Measurements from ENCODE around the gene SDHA.

SDHA gene

DNA sequence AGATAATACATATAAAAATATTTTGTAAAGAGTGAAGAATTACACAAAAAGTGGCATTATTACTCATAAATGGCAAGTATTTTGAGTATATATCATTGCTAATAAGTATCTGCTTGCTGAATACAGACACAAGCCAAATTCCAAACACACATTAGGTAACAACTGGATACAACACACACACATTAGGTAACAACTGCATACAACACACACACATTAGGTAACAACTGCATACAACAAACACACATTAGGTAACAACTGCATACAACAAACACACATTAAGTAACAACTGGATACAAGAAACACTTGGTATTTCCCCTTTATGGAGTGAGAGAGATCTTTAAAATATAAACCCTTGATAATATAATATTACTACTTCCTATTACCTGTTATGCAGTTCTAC is 13.7 kb upstream of the SDHA start:
- Histone ChIP-seq H3K36me3 (ENCODE audit: control insufficient read depth in 4 of 4, insufficient read depth in 4 of 4, low read length in 3 of 4) (peaks cover 6 to 50% (median 32%) of the 10 kb centered on the region in 4 experiments), H3K9me3 (ENCODE audit: control extremely low read depth in 1 of 5, control insufficient read depth in 4 of 5, insufficient read depth in 2 of 5, low read depth in 1 of 5, low read length in 4 of 5) (no peaks in the 10 kb centered on the region), H3K27me3 (replicated peaks in 2 of 5; ENCODE audit: control insufficient read depth in 4 of 5, insufficient read depth in 5 of 5, low read length in 4 of 5) (no peaks in the 10 kb centered on the region), H3K4me3 (ENCODE audit: control insufficient read depth in 1 of 7, extremely low read depth in 1 of 7, insufficient read depth in 4 of 7, low read depth in 2 of 7, low read length in 6 of 7) (no peak overlapping the region), H3K4me1 (ENCODE audit: control extremely low read depth in 1 of 4, control insufficient read depth in 4 of 4, insufficient read depth in 4 of 4, low read length in 3 of 4) (no peaks in the 10 kb centered on the region), H3K27ac (ENCODE audit: insufficient read depth in 1 of 2, low read depth in 1 of 2, low read length in 2 of 2, poor library complexity in 1 of 2, severe bottlenecking in 2 of 2) (no peak overlapping the region)
- ChIA-PET POLR2A (no interaction called here), CTCF (interaction anchor here (1.1 kb wide), 2 partner anchors 10 to 16 kb away, joined by 3 to 4 read pairs; no protein-coding TSS in a partner anchor)
- DNase-seq = no peak

DNA sequence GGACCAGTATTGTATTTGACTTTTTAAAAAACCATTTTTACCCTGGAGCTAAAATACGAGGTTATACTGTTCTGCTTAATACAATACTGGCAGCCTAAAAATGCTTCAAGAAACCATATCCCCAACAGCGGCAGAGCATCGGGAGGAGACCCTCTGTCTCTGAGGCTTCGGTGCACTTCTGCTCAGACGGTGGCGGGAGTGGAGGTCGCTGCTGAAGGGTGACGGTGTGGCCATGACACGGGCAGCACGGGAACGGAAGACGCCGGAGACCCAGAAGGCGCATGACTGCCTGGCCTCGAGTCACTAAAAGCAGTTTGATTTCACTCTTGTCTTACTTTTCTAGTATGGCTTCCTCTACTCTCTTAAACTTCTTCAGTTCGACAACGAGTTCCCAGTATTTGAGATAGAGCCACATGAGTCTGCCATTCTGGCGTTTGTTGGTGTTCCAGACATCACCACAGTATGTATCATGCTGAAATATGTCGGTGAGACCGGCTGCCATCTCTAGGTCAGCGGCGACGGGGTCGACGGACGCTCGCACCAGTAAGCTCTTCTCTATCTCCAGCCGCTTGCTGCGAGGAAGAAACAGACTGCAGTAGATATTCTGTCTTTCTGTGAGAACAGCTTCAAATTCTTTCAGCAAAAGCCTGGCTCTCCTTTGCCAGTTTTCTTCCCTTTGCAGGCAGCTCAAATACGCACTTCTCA is 13.0 kb upstream of the SDHA start:
- H3K9me3 ChIP-seq (ENCODE audit: control extremely low read depth in 1 of 5, control insufficient read depth in 4 of 5, insufficient read depth in 2 of 5, low read depth in 1 of 5, low read length in 4 of 5) = no peaks in the 10 kb centered on the region
- H3K27ac ChIP-seq (ENCODE audit: insufficient read depth in 1 of 2, low read depth in 1 of 2, low read length in 2 of 2, poor library complexity in 1 of 2, severe bottlenecking in 2 of 2) = no peak overlapping the region
- H3K4me1 ChIP-seq (ENCODE audit: control extremely low read depth in 1 of 4, control insufficient read depth in 4 of 4, insufficient read depth in 4 of 4, low read length in 3 of 4) = no peaks in the 10 kb centered on the region
- H3K4me3 ChIP-seq (ENCODE audit: control insufficient read depth in 1 of 7, extremely low read depth in 1 of 7, insufficient read depth in 4 of 7, low read depth in 2 of 7, low read length in 6 of 7) = no peak overlapping the region
- no peak for DNase-seq
- 98% methylated on average over 30 of the region's 30 CpGs for WGBS (ENCODE audit: insufficient coverage)
- peaks cover 6 to 50% (median 32%) of the 10 kb centered on the region in 4 experiments for H3K36me3 ChIP-seq (ENCODE audit: control insufficient read depth in 4 of 4, insufficient read depth in 4 of 4, low read length in 3 of 4)
- no peaks in the 10 kb centered on the region for H3K27me3 ChIP-seq (replicated peaks in 2 of 5; ENCODE audit: control insufficient read depth in 4 of 5, insufficient read depth in 5 of 5, low read length in 4 of 5)
- POLR2A ChIA-PET = interaction anchor here (0.7 kb wide), 1 partner anchor 15 kb away, joined by 3 read pairs; no protein-coding TSS in a partner anchor
- CTCF ChIA-PET = interaction anchor here (1.3 kb wide), 1 partner anchor 17 kb away, joined by 4 read pairs; no protein-coding TSS in a partner anchor

- no peak for DNase-seq
- no peak overlapping the region for H3K27ac ChIP-seq (ENCODE audit: insufficient read depth in 1 of 2, low read depth in 1 of 2, low read length in 2 of 2, poor library complexity in 1 of 2, severe bottlenecking in 2 of 2)
- H3K36me3 ChIP-seq (ENCODE audit: control insufficient read depth in 4 of 4, insufficient read depth in 4 of 4, low read length in 3 of 4) = peaks cover 6 to 50% (median 32%) of the 10 kb centered on the region in 4 experiments
- H3K4me3 ChIP-seq (ENCODE audit: control insufficient read depth in 1 of 7, extremely low read depth in 1 of 7, insufficient read depth in 4 of 7, low read depth in 2 of 7, low read length in 6 of 7) = no peak overlapping the region
- H3K27me3 ChIP-seq (replicated peaks in 2 of 5; ENCODE audit: control insufficient read depth in 4 of 5, insufficient read depth in 5 of 5, low read length in 4 of 5) = no peaks in the 10 kb centered on the region
- no peaks in the 10 kb centered on the region for H3K9me3 ChIP-seq (ENCODE audit: control extremely low read depth in 1 of 5, control insufficient read depth in 4 of 5, insufficient read depth in 2 of 5, low read depth in 1 of 5, low read length in 4 of 5)
- ChIA-PET POLR2A (no interaction called here), CTCF (interaction anchor here (1.3 kb wide), 1 partner anchor 8 kb away, joined by 3 read pairs; no protein-coding TSS in a partner anchor)
- WGBS (ENCODE audit: insufficient coverage) = 95% methylated on average over 10 of the region's 11 CpGs
- no peaks in the 10 kb centered on the region for H3K4me1 ChIP-seq (ENCODE audit: control extremely low read depth in 1 of 4, control insufficient read depth in 4 of 4, insufficient read depth in 4 of 4, low read length in 3 of 4)
These were observed 11.7 kb upstream of the SDHA start for GRCh38 chr5:206406-206805.

GRCh38 chr5:206927-207536 is 11.1 kb upstream of the SDHA start:
- Histone ChIP-seq H3K27ac (ENCODE audit: insufficient read depth in 1 of 2, low read depth in 1 of 2, low read length in 2 of 2, poor library complexity in 1 of 2, severe bottlenecking in 2 of 2) (no peak overlapping the region), H3K27me3 (replicated peaks in 2 of 5; ENCODE audit: control insufficient read depth in 4 of 5, insufficient read depth in 5 of 5, low read length in 4 of 5) (no peaks in the 10 kb centered on the region), H3K4me3 (ENCODE audit: control insufficient read depth in 1 of 7, extremely low read depth in 1 of 7, insufficient read depth in 4 of 7, low read depth in 2 of 7, low read length in 6 of 7) (no peak overlapping the region), H3K9me3 (ENCODE audit: control extremely low read depth in 1 of 5, control insufficient read depth in 4 of 5, insufficient read depth in 2 of 5, low read depth in 1 of 5, low read length in 4 of 5) (no peaks in the 10 kb centered on the region), H3K36me3 (ENCODE audit: control insufficient read depth in 4 of 4, insufficient read depth in 4 of 4, low read length in 3 of 4) (peaks cover 6 to 50% (median 32%) of the 10 kb centered on the region in 4 experiments), H3K4me1 (ENCODE audit: control extremely low read depth in 1 of 4, control insufficient read depth in 4 of 4, insufficient read depth in 4 of 4, low read length in 3 of 4) (no peaks in the 10 kb centered on the region)
- 95% methylated on average over 6 of the region's 8 CpGs for WGBS (ENCODE audit: insufficient coverage)
- DNase-seq = no peak
- ChIA-PET CTCF (interaction anchor here (1.1 to 1.5 kb wide), 3 partner anchors 8 to 16 kb away, joined by 3 to 4 read pairs (median 3); partner anchors contain the start of gene LRRC14B), POLR2A (no interaction called here)

GRCh38 chr5:207599-207998 is 10.5 kb upstream of the SDHA start:
- no peak for DNase-seq
- Histone ChIP-seq H3K4me3 (ENCODE audit: control insufficient read depth in 1 of 7, extremely low read depth in 1 of 7, insufficient read depth in 4 of 7, low read depth in 2 of 7, low read length in 6 of 7) (no peak overlapping the region), H3K36me3 (ENCODE audit: control insufficient read depth in 4 of 4, insufficient read depth in 4 of 4, low read length in 3 of 4) (peaks cover 6 to 50% (median 32%) of the 10 kb centered on the region in 4 experiments), H3K27me3 (replicated peaks in 2 of 5; ENCODE audit: control insufficient read depth in 4 of 5, insufficient read depth in 5 of 5, low read length in 4 of 5) (no peaks in the 10 kb centered on the region), H3K4me1 (ENCODE audit: control extremely low read depth in 1 of 4, control insufficient read depth in 4 of 4, insufficient read depth in 4 of 4, low read length in 3 of 4) (no peaks in the 10 kb centered on the region), H3K9me3 (ENCODE audit: control extremely low read depth in 1 of 5, control insufficient read depth in 4 of 5, insufficient read depth in 2 of 5, low read depth in 1 of 5, low read length in 4 of 5) (no peaks in the 10 kb centered on the region), H3K27ac (ENCODE audit: insufficient read depth in 1 of 2, low read depth in 1 of 2, low read length in 2 of 2, poor library complexity in 1 of 2, severe bottlenecking in 2 of 2) (no peak overlapping the region)
- 100% methylated on average over 8 of the region's 14 CpGs for WGBS (ENCODE audit: insufficient coverage)
- POLR2A ChIA-PET = no interaction called here
- CTCF ChIA-PET = interaction anchor here (1.1 to 1.6 kb wide), 4 partner anchors 9 to 19 kb away, joined by 3 to 4 read pairs (median 4); partner anchors contain the start of gene LRRC14B

- Histone ChIP-seq H3K36me3 (ENCODE audit: control insufficient read depth in 4 of 4, insufficient read depth in 4 of 4, low read length in 3 of 4) (peaks cover 5 to 47% (median 30%) of the 10 kb centered on the region in 4 experiments), H3K4me3 (ENCODE audit: control insufficient read depth in 1 of 7, extremely low read depth in 1 of 7, insufficient read depth in 4 of 7, low read depth in 2 of 7, low read length in 6 of 7) (no peak overlapping the region), H3K9me3 (ENCODE audit: control extremely low read depth in 1 of 5, control insufficient read depth in 4 of 5, insufficient read depth in 2 of 5, low read depth in 1 of 5, low read length in 4 of 5) (no peaks in the 10 kb centered on the region), H3K4me1 (ENCODE audit: control extremely low read depth in 1 of 4, control insufficient read depth in 4 of 4, insufficient read depth in 4 of 4, low read length in 3 of 4) (no peaks in the 10 kb centered on the region), H3K27me3 (replicated peaks in 2 of 5; ENCODE audit: control insufficient read depth in 4 of 5, insufficient read depth in 5 of 5, low read length in 4 of 5) (no peaks in the 10 kb centered on the region), H3K27ac (ENCODE audit: insufficient read depth in 1 of 2, low read depth in 1 of 2, low read length in 2 of 2, poor library complexity in 1 of 2, severe bottlenecking in 2 of 2) (no peak overlapping the region)
- ChIA-PET CTCF (interaction anchor here (1.6 kb wide), 1 partner anchor 20 kb away, joined by 4 read pairs; no protein-coding TSS in a partner anchor), POLR2A (no interaction called here)
- WGBS (ENCODE audit: insufficient coverage) = 96% methylated on average over 10 of the region's 15 CpGs
- DNase-seq = no peak
These were observed 9.5 kb upstream of the SDHA start for GRCh38 chr5:208449-209114.

Data from common myeloid progenitor, CD34-positive (primary cell).